Uterus (tissue), 2 donors: Measurements from ENCODE around the gene CDK19.

Experiments
- CTCF ChIP-seq, 4 experiments: fragments of 200-600 bp in 2 of 4; fragments of 450-650 bp in 2 of 4; sonication (generic) in 2 of 4; IDR thresholded peaks; one replicate each; pipeline ENCODE4 v1.5.1; 2016 to 2019; ENCODE audit warnings: antibody characterized with exemption in 4 of 4, mild to moderate bottlenecking in 2 of 4, moderate library complexity in 1 of 4
- POLR2A ChIP-seq, 2 donors: fragments of 450-650 bp; IDR thresholded peaks; one replicate each; pipeline ENCODE4 v1.6.1; 2016; ENCODE audit warnings: antibody characterized with exemption in 2 of 2, mild to moderate bottlenecking in 1 of 2, moderate library complexity in 1 of 2

GRCh38 chr6:110756817-110757216, 58.5 kb downstream of the CDK19 start:
- TF ChIP-seq POLR2A (IDR thresholded peaks at IDR 0.05) (no peak), CTCF (IDR thresholded peaks at IDR 0.05) (no peak)
